HG03378 (cell line): Measurements from ENCODE around the gene ADK.

ENCODE experiments used
- ATAC-seq: cut with Tn5 transposase; IDR thresholded peaks from one replicate; pipeline ENCODE4 v1.9.1; 2021; ENCODE audit warnings: mild to moderate bottlenecking, moderate library complexity; ENCODE audit not compliant: unreplicated experiment

ADK gene

GRCh38 chr10:74231375-74231774 is 80.4 kb downstream of the ADK start:
- ATAC-seq = no peak

DNA sequence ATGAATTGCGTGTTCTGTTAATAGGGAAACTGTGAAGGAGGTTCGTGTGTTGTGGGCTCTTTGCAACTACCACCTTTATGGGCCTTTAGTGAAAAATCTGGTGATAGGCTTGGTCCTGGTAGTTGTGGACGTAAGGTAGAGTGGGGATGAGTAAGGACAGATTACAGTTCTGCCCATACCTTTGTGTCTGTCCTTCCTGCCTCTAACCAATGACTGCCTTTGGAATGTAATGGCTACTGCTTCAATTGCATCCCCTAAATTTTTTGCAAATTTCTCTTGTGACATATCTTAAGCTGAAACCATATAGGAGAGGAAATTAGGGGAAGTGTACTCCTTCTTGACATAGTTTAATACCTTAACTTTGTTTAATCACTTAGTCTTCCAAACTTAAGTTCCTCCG is 82.3 kb downstream of the ADK start:
- no peak for ATAC-seq

DNA sequence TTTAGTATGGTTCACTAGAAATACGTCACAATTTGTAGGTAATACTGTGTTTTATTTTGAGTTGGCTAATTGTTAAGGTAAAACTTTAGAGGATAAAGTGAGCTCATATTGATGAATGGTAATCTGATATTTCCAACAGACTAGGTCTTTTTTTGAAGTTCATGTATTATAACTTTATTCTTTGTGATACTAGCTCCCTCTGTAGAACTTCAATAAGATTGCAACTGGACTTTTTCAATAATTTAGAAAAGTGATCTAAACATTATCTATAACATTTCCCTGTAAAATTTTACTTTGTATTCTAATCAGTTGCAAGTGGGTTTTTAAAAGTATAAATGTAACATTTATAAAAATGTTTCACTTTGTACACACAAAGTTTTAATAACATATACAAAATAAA is 83.5 kb downstream of the ADK start:
- ATAC-seq = no peak

GRCh38 chr10:74238031-74238431 is 87.0 kb downstream of the ADK start:
- ATAC-seq = no peak

GRCh38 chr10:74238516-74238915 is 87.5 kb downstream of the ADK start:
- ATAC-seq = no peak

GRCh38 chr10:74243067-74243466 is 92.0 kb downstream of the ADK start:
- no peak for ATAC-seq

DNA sequence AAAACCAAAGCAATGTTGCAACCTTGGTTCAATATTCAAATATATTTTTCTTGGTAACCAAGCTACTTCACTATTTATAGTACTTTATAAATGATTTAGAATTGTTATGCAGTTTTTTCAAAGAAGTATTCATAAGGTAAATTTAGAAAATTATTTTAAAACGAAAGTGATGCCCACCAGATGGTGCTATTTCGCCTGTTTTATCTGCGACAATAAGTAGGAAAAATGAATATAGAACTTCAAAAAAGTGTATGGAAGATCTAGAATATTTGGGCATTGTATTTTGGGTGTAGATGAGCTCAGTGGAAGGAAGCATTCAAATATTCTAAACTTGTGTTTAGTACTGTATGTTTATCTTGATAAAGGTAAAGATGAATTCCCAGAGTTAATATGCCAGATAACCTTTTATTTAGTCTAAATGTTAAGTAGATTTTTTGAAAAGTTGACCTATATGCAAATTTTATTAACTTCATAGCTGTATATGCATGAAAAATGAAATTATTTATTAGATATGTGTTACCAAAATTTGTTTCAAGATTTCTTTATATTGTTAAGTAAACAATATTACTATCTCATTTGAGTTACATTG is 93.2 kb downstream of the ADK start:
- ATAC-seq = no peak

DNA sequence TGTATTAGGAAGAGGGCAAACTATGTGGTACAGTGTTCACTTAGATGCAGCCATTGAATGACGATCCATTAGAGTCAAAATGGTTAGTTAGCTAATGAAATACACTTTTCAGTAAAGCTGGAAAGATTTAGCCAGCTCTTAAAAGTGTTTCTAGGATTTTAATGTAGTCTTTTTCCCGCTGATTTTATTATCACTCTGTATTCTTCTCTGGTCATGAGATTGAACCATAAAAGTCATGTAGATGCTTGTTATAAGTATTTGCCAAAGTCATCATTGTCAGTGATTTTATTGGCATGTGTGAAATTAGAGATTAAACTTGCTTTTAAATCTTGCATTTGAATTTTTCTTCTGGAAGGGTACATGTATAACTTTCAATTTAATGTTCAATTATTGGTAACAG is 93.8 kb downstream of the ADK start:
- ATAC-seq = no peak

- no peak for ATAC-seq
These were observed 95.5 kb downstream of the ADK start for GRCh38 chr10:74246495-74246894.

GRCh38 chr10:74249865-74250264 is 98.8 kb downstream of the ADK start:
- no peak for ATAC-seq

DNA sequence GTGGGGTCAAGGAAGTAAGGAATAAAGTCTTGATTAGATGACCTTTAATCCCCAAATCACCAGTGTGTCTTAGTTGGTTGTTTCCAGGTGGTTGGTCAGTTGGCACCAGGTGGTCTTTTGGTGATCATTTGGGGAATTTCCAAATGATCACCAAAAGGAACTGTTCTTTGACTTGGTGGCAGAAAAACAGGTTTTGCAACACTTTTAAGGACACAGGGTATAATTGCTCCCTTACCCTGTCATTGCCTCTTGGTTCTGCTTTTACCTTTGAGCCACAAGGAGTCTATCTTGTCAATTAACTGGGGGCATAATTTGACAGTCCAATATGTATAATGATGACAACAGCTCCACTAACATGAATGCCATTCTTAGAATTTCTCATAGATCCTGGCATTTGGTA is 104.2 kb downstream of the ADK start:
- no peak for ATAC-seq

DNA sequence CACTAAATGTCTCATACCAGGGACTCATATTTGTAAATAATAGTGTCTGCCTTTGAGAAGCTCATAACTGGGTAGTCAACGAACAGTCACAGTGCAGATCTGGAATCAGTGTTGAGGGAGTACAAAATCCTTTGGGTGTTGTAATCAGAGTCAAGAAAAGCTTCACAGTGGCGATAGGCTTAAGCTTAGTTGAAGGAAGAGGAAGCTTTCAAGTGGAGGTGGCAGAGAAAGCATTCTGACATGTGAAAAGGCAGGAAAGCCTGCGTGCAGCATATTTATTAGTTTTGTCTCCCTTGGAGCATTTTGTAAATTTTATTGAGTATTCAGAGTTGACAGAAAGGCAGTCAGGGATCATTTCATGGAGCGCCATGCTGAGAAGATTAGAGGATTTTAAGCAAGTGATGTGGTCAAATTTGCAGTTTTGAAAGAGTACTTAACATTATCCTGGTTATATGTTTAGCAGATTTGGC is 104.9 kb downstream of the ADK start:
- no peak for ATAC-seq

DNA sequence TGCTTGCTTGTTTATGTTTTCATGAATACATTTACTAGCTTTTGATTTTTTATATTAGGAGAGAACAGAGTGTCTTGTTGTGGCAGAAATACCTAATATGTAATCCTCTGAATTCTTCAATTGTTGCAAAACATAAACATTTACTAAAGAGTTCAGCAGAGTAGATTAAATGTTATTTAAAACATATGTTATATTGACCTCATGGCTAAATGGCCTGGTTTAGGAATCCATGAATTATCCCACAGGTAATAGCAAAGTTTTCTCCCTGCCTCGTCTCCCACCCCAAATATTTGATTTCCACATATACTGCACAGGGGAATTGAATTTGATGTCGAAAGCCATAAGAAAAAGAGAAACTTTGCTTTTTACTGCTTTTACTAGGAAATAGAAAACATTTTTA is 111.8 kb downstream of the ADK start:
- no peak for ATAC-seq

DNA sequence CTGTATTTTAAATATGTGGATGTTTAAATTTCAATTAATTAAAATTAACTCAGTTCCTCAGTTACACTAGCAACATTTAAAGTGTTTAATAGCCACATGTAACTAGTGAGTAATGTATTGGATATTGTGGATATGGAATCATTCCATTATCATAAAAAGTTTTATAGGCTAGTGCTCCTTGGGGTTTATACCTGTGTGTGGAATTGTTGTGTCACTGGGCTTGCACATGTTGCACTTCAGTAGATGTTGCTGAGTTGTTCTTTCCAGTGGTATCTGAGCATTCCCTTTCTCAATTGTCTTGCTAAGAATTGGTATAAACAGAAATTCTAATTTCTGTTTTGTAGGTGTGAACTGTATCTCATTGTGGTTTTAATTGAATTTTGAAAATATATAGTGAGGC is 113.0 kb downstream of the ADK start:
- no peak for ATAC-seq

DNA sequence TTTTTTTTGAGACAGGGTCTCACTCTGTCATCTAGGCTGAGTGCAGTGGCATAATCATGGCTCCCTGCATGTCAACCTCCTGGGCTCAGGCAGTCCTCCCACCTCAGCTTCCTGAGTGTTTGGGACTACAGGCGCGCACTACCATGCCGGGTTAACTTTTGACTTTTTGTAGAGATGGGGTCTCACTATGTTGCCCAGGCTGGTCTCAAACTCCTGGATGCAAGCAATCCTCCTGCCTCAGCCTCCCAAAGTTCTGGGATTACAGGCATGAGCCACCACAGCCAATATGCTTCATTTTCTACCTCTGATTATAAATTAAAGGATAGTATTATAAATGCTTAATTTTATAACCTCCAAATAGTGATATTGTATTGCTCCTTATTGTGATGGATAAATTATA is 121.3 kb downstream of the ADK start:
- no peak for ATAC-seq

DNA sequence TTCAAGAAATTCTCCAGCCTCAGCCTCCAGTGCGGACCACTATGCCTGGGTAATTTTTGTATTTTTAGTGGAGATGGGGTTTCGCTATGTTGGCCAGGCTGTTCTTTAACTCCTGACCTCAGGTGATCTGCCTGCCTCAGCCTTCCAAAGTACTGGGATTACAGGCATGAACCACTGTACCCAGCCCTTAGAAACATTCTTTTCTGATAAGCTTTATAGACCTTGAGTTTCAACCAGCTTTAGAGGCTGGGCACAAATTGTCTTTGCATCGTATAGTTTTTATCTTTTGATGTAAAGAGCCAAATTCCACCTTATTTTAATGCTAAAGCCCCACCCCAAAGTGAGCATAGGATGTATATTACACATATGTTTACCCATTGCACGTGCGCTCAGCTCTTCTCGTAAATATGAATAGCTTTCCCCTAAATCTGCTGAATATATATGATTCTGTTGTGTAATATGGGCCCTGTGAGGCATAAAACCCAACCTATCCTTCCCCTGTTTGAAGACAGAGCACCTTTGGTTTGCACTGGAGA is 124.8 kb downstream of the ADK start:
- ATAC-seq = no peak

GRCh38 chr10:74276416-74276815 is 125.4 kb downstream of the ADK start:
- ATAC-seq = no peak

DNA sequence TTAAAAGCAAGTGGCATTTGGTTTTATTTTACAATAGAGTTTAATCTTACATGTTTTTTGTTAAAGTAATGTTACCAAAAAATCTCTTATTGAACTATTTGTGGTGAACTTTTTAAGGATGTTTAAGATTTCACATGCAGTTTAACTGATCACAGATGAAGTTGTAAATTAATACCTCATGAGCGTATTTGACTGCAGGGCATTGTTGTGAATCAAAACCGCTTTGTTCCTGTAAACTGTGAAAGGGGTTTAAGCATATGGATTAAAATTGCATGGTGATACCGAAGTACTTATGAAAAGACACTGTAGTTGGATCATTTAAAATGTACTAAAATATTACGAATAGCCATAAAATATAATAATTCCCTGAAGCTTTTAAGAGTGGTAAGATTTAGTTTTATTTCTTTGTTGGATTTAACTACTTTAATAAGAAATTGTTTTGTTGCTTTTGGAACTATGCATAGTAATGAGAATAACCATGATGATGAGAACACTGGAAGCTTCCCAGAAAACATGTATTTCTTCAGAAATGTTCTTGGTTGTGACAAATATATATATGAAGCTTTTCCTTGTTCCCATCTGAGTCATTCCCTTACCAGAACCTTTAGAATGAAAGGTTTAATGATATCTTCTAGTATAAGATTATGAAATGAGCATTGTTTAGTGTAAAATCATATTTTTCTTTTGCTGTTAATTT is 131.3 kb downstream of the ADK start:
- ATAC-seq = no peak

DNA sequence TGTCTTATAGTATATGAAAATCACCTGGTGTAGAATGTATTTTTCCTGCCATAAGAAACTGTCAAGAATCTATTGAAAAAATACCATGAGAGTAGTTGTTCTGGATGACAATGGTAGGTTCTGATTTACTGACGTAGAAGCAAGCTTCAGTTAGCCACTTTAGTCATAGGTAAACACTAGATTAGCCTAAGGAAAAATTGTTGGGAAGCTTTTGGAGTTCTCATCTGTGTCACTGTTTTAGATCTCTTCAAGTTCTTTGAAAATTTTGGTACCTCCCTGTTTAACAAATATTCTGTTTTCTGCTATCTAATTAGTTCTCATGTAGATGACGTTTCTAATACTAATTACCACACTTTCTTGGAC is 131.8 kb downstream of the ADK start:
- ATAC-seq = no peak

- ATAC-seq = no peak
These were observed 138.2 kb downstream of the ADK start for GRCh38 chr10:74289188-74289587.

DNA sequence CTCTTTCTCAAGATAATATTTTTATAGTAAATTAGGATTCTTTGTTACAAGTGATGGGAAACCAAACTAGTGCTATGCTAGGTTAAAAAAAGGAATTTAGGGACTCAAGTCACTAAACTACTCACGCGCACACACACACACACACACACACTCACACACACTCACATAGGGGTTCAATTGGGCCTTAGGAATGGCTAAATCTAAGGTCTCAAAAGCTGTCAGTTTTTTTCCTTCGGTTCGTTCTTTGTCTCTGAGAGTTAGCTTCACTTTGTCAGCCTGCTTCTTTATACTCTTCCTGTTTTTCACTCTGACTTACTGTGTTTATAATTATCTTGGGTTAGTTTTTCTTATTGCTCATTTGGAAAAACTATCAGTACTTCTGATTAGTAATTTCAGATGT is 138.9 kb downstream of the ADK start:
- no peak for ATAC-seq

DNA sequence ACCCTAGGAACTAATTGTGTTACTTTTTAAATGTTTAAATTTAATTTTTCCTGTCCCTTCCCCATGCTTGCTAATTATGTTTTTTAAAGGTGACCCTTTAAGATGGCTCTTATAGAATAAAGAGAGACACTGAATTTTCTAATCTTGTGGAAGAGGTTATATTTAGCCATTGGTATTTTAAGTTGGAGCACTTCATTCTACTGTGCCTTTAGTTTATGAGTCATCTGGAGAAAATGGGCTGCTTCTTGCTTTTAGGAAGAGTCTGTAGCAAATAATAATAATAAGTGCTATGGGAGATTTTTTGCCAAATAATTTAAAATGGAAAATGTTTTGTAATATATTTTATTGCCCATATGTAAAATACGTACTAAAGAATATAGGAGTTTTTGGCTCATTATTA is 139.7 kb downstream of the ADK start:
- ATAC-seq = no peak
